Fibroblast of lung (primary cell): ENCODE measurements around the gene TBC1D8. TPM values are rescaled to one million over a fixed set of nuclear protein-coding genes. Genes with fewer than 3 reads are reported as not detected.

Experiments used
- DNase-seq, 2 donors: peaks; one replicate each; pipeline versions ENCODE4 v3.0.0 to v3.0.0-alpha.2; 2010; ENCODE audit warnings: low read depth in 2 of 2
- H2AFZ ChIP-seq: 2 replicates; pipeline ENCODE4 v1.5.1; 2012; ENCODE audit warnings: low read length, control low read depth, inconsistent platforms
- H3K27ac ChIP-seq: 2 replicates; pipeline ENCODE4 v1.5.1; 2011; ENCODE audit warnings: low read length, control low read depth; ENCODE audit not compliant: insufficient read depth
- H3K27me3 ChIP-seq: 2 replicates; pipeline ENCODE4 v1.5.1; 2011; ENCODE audit warnings: mild to moderate bottlenecking, low read length; ENCODE audit not compliant: control insufficient read depth, insufficient read depth
- H3K36me3 ChIP-seq: 2 replicates; pipeline ENCODE4 v1.5.1; 2011; ENCODE audit warnings: low read length; ENCODE audit not compliant: control insufficient read depth, insufficient read depth
- H3K4me1 ChIP-seq: 2 replicates; pipeline ENCODE4 v1.5.1; 2011; ENCODE audit warnings: low read length; ENCODE audit not compliant: control insufficient read depth, insufficient read depth; ENCODE audit errors: extremely low read depth
- H3K4me2 ChIP-seq: 2 replicates; pipeline ENCODE4 v1.5.1; 2011; ENCODE audit warnings: low read length, control low read depth; ENCODE audit not compliant: insufficient read depth; ENCODE audit errors: extremely low read depth
- H3K4me3 ChIP-seq, 4 experiments: fragments of 200-600 bp in 1 of 4; sonication (generic) in 1 of 4; replicated peaks in 1 of 4; 2 replicates each; pipeline ENCODE4 v1.5.1; 2011 to 2016; ENCODE audit warnings: low read length in 4 of 4, low read depth in 3 of 4, mild to moderate bottlenecking in 3 of 4, control low read depth in 2 of 4, inconsistent platforms in 1 of 4, mixed read lengths in 1 of 4; ENCODE audit not compliant: insufficient read depth in 1 of 4; ENCODE audit errors: control extremely low read depth in 1 of 4
- H3K79me2 ChIP-seq: 2 replicates; pipeline ENCODE4 v1.5.1; 2012; ENCODE audit warnings: mild to moderate bottlenecking, low read length, inconsistent platforms; ENCODE audit not compliant: control insufficient read depth, insufficient read depth
- H3K9ac ChIP-seq: 2 replicates; pipeline ENCODE4 v1.5.1; 2011; ENCODE audit warnings: mild to moderate bottlenecking, low read length, control low read depth; ENCODE audit not compliant: insufficient read depth
- H3K9me3 ChIP-seq: 2 replicates; pipeline ENCODE4 v1.5.1; 2012; ENCODE audit warnings: low read depth, low read length; ENCODE audit not compliant: control insufficient read depth, insufficient read depth
- H4K20me1 ChIP-seq: 2 replicates; pipeline ENCODE4 v1.5.1; 2011; ENCODE audit warnings: low read length; ENCODE audit not compliant: control insufficient read depth, insufficient read depth; ENCODE audit errors: extremely low read depth
- EZH2 ChIP-seq: IDR thresholded peaks from 2 replicates; pipeline ENCODE4 v1.5.1; 2012; ENCODE audit warnings: low read length, control low read depth, mild to moderate bottlenecking; ENCODE audit errors: missing control alignments
- polyA plus RNA-seq, 2 donors: library from polyadenylated mRNA; depleted of rRNA in 1 of 2; stranded (reverse) in 1 of 2; unstranded in 1 of 2; fragments of >200 nt; gene quantifications; 2 replicates each; pipeline ENCODE4 v1.2.1, GENCODE V29; 2011 to 2012; ENCODE audit warnings: missing spikeins in 1 of 2
- total RNA-seq: library from RNA; depleted of rRNA; stranded (reverse); fragments of >200 nt; gene quantifications from 2 replicates; pipeline ENCODE4 v1.2.1, GENCODE V29; 2014
- TF ChIP-seq, protein P1 (sequence below), 2 donors: IDR thresholded peaks in 1 of 2; conservative IDR thresholded peaks in 1 of 2; 1 replicate in 1 of 2; 2 replicates in 1 of 2; pipeline ENCODE4 v1.5.1; 2011 to 2012; ENCODE audit warnings: low read length in 2 of 2, control low read depth in 1 of 2, inconsistent platforms in 1 of 2, low read depth in 1 of 2, mild to moderate bottlenecking in 1 of 2

Gene TBC1D8
- total and polyA plus RNA-seq, 2 donors (not counting 1 experiment from before 2014, with no cell fraction given) = 3.8 to 5.4 TPM

- peaks cover 21% of the 10 kb centered on the region for H3K4me1 ChIP-seq
- no peaks in the 10 kb centered on the region for H4K20me1 ChIP-seq
- no peak overlapping the region for H2AFZ ChIP-seq
Observed at GRCh38 chr2:101125374-101125773, 25.8 kb downstream of the TBC1D8 start.

DNA sequence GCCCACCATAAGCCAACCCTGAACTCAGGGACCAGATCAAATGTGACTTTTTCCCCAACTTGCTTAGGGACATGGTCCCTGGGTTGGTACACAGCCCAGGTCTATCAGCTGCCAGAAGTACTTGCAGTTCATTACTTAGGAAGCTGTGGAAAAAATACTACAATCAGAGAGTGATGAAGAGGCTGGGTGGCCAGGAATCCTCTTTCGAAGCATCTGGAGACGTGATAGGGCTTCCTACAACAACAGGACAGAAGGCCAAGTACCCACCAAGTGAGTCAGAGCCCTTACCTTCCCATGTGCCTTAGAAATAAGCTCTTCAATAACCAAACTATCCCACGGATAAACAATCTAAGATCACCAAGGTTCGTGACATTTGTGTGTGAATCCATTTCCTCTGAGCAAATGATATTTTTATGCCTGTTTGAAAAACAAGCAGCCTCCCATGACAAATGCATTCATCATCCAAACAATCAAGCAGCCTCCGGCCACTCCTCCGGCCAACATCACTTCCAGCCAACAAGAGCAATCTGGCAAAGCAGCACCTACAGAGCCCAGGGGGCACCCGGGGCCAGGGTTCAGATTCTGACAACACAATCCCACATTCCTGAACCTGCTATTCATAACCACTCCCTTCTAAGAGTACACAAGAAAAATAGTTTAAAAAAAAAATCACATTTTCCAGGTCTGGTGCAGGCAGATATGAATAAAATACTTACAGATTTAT is 26.4 kb downstream of the TBC1D8 start:
- Histone ChIP-seq H3K4me3 (no peak overlapping the region), H3K9ac (no peak overlapping the region), H3K4me2 (peak overlapping the region; percentile 91), H2AFZ (no peak overlapping the region), H3K36me3 (no peaks in the 10 kb centered on the region), H3K27ac (peak overlapping the region; percentile 78), H3K9me3 (no peaks in the 10 kb centered on the region), H3K27me3 (no peaks in the 10 kb centered on the region), H4K20me1 (no peaks in the 10 kb centered on the region), H3K4me1 (peaks cover 23% of the 10 kb centered on the region), H3K79me2 (no peaks in the 10 kb centered on the region)
- TF ChIP-seq, protein P1, sequence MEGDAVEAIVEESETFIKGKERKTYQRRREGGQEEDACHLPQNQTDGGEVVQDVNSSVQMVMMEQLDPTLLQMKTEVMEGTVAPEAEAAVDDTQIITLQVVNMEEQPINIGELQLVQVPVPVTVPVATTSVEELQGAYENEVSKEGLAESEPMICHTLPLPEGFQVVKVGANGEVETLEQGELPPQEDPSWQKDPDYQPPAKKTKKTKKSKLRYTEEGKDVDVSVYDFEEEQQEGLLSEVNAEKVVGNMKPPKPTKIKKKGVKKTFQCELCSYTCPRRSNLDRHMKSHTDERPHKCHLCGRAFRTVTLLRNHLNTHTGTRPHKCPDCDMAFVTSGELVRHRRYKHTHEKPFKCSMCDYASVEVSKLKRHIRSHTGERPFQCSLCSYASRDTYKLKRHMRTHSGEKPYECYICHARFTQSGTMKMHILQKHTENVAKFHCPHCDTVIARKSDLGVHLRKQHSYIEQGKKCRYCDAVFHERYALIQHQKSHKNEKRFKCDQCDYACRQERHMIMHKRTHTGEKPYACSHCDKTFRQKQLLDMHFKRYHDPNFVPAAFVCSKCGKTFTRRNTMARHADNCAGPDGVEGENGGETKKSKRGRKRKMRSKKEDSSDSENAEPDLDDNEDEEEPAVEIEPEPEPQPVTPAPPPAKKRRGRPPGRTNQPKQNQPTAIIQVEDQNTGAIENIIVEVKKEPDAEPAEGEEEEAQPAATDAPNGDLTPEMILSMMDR (conservative IDR thresholded peaks at IDR 0.05 in 1 of 2, IDR thresholded peaks at IDR 0.05 in 1 of 2; ENCODE audit: low read depth in 1 of 2, low read length in 2 of 2) = no peak
- no peak for TF ChIP-seq EZH2
- DNase-seq = peak; percentile 66 to 73

More at GRCh38 chr2:101125374-101125773, 25.8 kb downstream of the TBC1D8 start:
- no peak for TF ChIP-seq EZH2
- TF ChIP-seq, protein P1 (conservative IDR thresholded peaks at IDR 0.05 in 1 of 2, IDR thresholded peaks at IDR 0.05 in 1 of 2; ENCODE audit: low read depth in 1 of 2, low read length in 2 of 2) = no peak
- no peaks in the 10 kb centered on the region for H3K79me2 ChIP-seq
- H3K36me3 ChIP-seq = no peaks in the 10 kb centered on the region
- H3K27ac ChIP-seq = peak overlapping the region; percentile 78
- no peaks in the 10 kb centered on the region for H3K27me3 ChIP-seq
- no peaks in the 10 kb centered on the region for H3K9me3 ChIP-seq
- H3K4me2 ChIP-seq = peak overlapping the region; percentile 91
- no peak overlapping the region for H3K9ac ChIP-seq
- peak; percentile 34 to 48 for DNase-seq
- H3K4me3 ChIP-seq = no peak overlapping the region

DNA sequence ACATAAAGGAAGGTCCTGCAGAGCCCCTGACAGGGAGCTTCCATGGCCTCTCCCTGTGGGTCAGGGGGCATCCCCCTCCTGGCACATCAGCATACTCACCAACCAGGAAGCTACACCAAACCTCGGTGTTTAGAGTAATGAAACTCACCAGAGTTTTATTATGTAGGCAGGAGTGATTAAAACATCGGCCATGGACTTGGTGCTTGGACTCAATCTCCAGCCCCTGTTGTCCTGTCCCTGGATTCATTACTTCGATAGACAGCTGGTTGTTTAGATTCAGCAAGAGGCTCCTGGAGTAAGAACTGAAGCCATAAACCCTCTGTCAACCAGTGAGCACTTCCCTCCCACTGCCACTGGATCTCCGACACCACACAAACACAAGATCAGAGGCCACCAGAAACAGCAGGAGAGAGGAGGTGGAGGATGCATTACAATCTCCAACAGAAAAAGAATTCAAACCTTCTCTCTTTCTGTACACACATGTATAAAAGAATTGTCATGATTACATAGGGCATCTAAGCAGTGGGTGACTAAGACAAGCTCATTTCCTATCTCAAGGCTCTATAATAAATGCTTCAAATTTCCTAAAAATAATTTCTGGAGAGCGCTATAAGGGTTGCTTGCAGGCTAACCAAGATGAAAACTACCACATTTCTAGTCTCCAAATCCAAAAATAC is 27.2 kb downstream of the TBC1D8 start:
- H3K27ac ChIP-seq = peak overlapping the region; percentile 78
- H3K79me2 ChIP-seq = no peaks in the 10 kb centered on the region
- H3K4me1 ChIP-seq = peaks cover 25% of the 10 kb centered on the region

More for the DNA sequence above, 27.2 kb downstream of the TBC1D8 start:
- no peak for TF ChIP-seq EZH2
- TF ChIP-seq, protein P1 (conservative IDR thresholded peaks at IDR 0.05 in 1 of 2, IDR thresholded peaks at IDR 0.05 in 1 of 2; ENCODE audit: low read depth in 1 of 2, low read length in 2 of 2) = no peak
- H2AFZ ChIP-seq = no peak overlapping the region
- H3K27me3 ChIP-seq = no peaks in the 10 kb centered on the region
- no peaks in the 10 kb centered on the region for H3K9me3 ChIP-seq
- peak overlapping the region; percentile 91 for H3K4me2 ChIP-seq
- H4K20me1 ChIP-seq = no peaks in the 10 kb centered on the region
- no peak overlapping the region for H3K9ac ChIP-seq
- no peak overlapping the region for H3K4me3 ChIP-seq
- no peaks in the 10 kb centered on the region for H3K36me3 ChIP-seq
- DNase-seq = no peak
